Neural progenitor cell (in vitro differentiated cells): ENCODE measurements around the gene RASIP1. TPM values are rescaled to one million over a fixed set of nuclear protein-coding genes. Genes with fewer than 3 reads are reported as not detected.
A peak's percentile ranks its signal among the peaks of the same experiment; 100 is the strongest.

Experiments used
- DNase-seq: peaks from one replicate; pipeline ENCODE4 v3.0.0-alpha.2; 2016; ENCODE audit warnings: low spot score
- H2AFZ ChIP-seq: fragments of 200-600 bp; sonication (generic); replicated peaks from 2 replicates; pipeline ENCODE4 v1.6.1; 2016; ENCODE audit warnings: antibody characterized with exemption
- H3F3A ChIP-seq: fragments of 200-600 bp; sonication (generic); 2 replicates; pipeline ENCODE4 v1.6.1; 2016; ENCODE audit warnings: antibody characterized with exemption, low read depth
- H3K27ac ChIP-seq: fragments of 200-600 bp; sonication (generic); 2 replicates; pipeline ENCODE4 v1.5.1; 2016; ENCODE audit warnings: mild to moderate bottlenecking
- H3K27me3 ChIP-seq: fragments of 200-600 bp; sonication (generic); 2 replicates; pipeline ENCODE4 v1.6.1; 2016; ENCODE audit warnings: mild to moderate bottlenecking, moderate library complexity
- H3K36me3 ChIP-seq: fragments of 200-600 bp; sonication (generic); 2 replicates; pipeline ENCODE4 v1.5.1; 2016
- H3K4me1 ChIP-seq: fragments of 200-600 bp; sonication (generic); 2 replicates; pipeline ENCODE4 v1.6.1; 2016; ENCODE audit warnings: mixed run types
- H3K4me2 ChIP-seq: fragments of 200-600 bp; sonication (generic); 2 replicates; pipeline ENCODE4 v1.6.1; 2016
- H3K4me3 ChIP-seq: fragments of 200-600 bp; sonication (generic); 2 replicates; pipeline ENCODE4 v1.5.1; 2016
- H3K79me2 ChIP-seq: fragments of 200-600 bp; sonication (generic); 2 replicates; pipeline ENCODE4 v1.6.1; 2016; ENCODE audit warnings: low read depth
- H3K9ac ChIP-seq: fragments of 200-600 bp; sonication (generic); 2 replicates; pipeline ENCODE4 v1.6.1; 2016
- H3K9me3 ChIP-seq: fragments of 200-600 bp; sonication (generic); 2 replicates; pipeline ENCODE4 v1.5.1; 2016; ENCODE audit warnings: low read depth
- H4K20me1 ChIP-seq: fragments of 200-600 bp; sonication (generic); 2 replicates; pipeline ENCODE4 v1.6.1; 2016; ENCODE audit warnings: low read depth
- H3K27ac Mint-ChIP-seq: 3 replicates; pipeline ENCODE4 v1.8.0; 2021; ENCODE audit warnings: mixed read lengths
- H3K27me3 Mint-ChIP-seq: 2 replicates; pipeline ENCODE4 v1.8.0; 2022; ENCODE audit warnings: low read depth, mild to moderate bottlenecking, inconsistent platforms, moderate library complexity, mixed read lengths; ENCODE audit not compliant: insufficient read depth
- H3K36me3 Mint-ChIP-seq: 3 replicates; pipeline ENCODE4 v1.8.0; 2021; ENCODE audit warnings: mixed read lengths
- H3K4me1 Mint-ChIP-seq: 3 replicates; pipeline ENCODE4 v1.8.0; 2021; ENCODE audit warnings: mixed read lengths
- H3K4me3 Mint-ChIP-seq: 3 replicates; pipeline ENCODE4 v1.8.0; 2021; ENCODE audit warnings: mild to moderate bottlenecking, moderate library complexity, mixed read lengths
- H3K9me3 Mint-ChIP-seq: 3 replicates; pipeline ENCODE4 v1.8.0; 2020; ENCODE audit warnings: mixed read lengths
- CTCF ChIP-seq: fragments of 200-600 bp; sonication (generic); IDR thresholded peaks from 2 replicates; pipeline ENCODE4 v1.5.1; 2017; ENCODE audit warnings: antibody characterized with exemption, mild to moderate bottlenecking
- EZH2 ChIP-seq: fragments of 200-600 bp; sonication (generic); IDR thresholded peaks from 2 replicates; pipeline ENCODE4 v1.6.1; 2017; ENCODE audit warnings: antibody characterized with exemption, mild to moderate bottlenecking, moderate library complexity
- EZH2phosphoT487 ChIP-seq: fragments of 200-600 bp; sonication (generic); IDR thresholded peaks from 2 replicates; pipeline ENCODE4 v1.6.1; 2017; ENCODE audit warnings: antibody characterized with exemption
- total RNA-seq: library from RNA; depleted of rRNA; stranded (reverse); fragments of >200 nt; gene quantifications from 2 replicates; pipeline ENCODE4 v1.2.3, GENCODE V29; 2015; ENCODE audit warnings: low replicate concordance

RASIP1 gene
- total RNA-seq, 1 donor from 2014 or later: 0.86 TPM

DNA sequence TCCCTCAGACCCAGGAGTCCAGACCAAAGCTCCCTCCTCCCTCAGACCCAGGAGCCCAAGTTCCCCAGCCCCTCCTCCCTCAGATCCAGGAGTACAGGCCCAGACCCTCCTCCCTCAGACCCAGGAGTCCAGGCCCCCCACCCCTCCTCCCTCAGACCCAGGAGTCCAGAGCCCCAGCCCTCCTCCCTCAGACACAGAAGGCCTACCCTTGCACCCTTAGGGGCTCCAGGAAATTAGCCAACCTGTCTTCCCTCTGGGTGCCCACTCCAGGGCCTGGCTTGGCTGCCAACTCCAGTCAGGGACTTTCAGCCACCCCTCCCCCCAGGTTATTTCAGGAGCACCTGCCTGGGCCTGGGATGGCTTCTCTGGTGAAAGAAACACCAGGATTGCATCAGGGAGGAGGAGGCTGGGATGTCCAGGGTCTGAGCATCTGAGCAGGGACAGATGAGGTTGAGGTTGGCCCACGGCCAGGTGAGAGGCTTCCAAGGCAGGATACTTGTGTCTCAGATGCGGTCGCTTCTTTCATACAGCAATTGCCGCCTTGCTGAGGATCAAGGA lies 14.8 kb upstream of the RASIP1 start, which contains the start of gene FGF21:
TSS of gene FGF21 (plus strand) at position 441 of the 558 bp plus-strand sequence. CDS start 713 bp downstream, outside the sequence.
- Mint-ChIP-seq H3K9me3 (peaks cover 1% of the 10 kb centered on the region), H3K36me3 (peaks cover 4% of the 10 kb centered on the region), H3K4me1 (peaks cover 21% of the 10 kb centered on the region), H3K4me3 (peak within 1 kb of the TSS; percentile 71), H3K27me3 (peaks cover 34% of the 10 kb centered on the region), H3K27ac (no peak within 1 kb of the TSS)
- Histone ChIP-seq H3K36me3 (no peaks in the 10 kb centered on the region), H3K79me2 (peaks cover 17% of the 10 kb centered on the region), H3K9me3 (no peaks in the 10 kb centered on the region), H3K4me2 (no peak within 1 kb of the TSS), H3K4me3 (no peak within 1 kb of the TSS), H4K20me1 (no peaks in the 10 kb centered on the region), H3K9ac (no peak within 1 kb of the TSS), H3K27me3 (peaks cover 11% of the 10 kb centered on the region), H3K27ac (no peak within 1 kb of the TSS), H2AFZ (no peak within 1 kb of the TSS), H3K4me1 (no peaks in the 10 kb centered on the region), H3F3A (peaks cover 13% of the 10 kb centered on the region)
- TF ChIP-seq EZH2: no peak
- no peak for TF ChIP-seq EZH2phosphoT487
- TF ChIP-seq CTCF: no peak
- no peak for DNase-seq

- H3F3A ChIP-seq: peaks cover 21% of the 10 kb centered on the region
- H3K4me2 ChIP-seq: peak within 1 kb of the TSS; percentile 96
- Mint-ChIP-seq H3K27ac (peak within 1 kb of the TSS; percentile 78), H3K27me3 (peaks cover 31% of the 10 kb centered on the region), H3K4me3 (peak within 1 kb of the TSS; percentile 83), H3K9me3 (peaks cover 1% of the 10 kb centered on the region), H3K36me3 (peaks cover 4% of the 10 kb centered on the region), H3K4me1 (peaks cover 23% of the 10 kb centered on the region)
- no peaks in the 10 kb centered on the region for H4K20me1 ChIP-seq
- no peaks in the 10 kb centered on the region for H3K9me3 ChIP-seq
- H3K27me3 ChIP-seq: peaks cover 11% of the 10 kb centered on the region
- peak within 1 kb of the TSS; percentile 87 for H3K4me3 ChIP-seq
- peaks cover 17% of the 10 kb centered on the region for H3K79me2 ChIP-seq
- TF ChIP-seq CTCF (peak; percentile 44), EZH2phosphoT487 (no peak), EZH2 (peak; percentile 21)
- peak within 1 kb of the TSS; percentile 93 for H2AFZ ChIP-seq
- H3K36me3 ChIP-seq: no peaks in the 10 kb centered on the region
- no peaks in the 10 kb centered on the region for H3K4me1 ChIP-seq
- peak; percentile 89 for DNase-seq
- no peak within 1 kb of the TSS for H3K9ac ChIP-seq
- H3K27ac ChIP-seq: no peak within 1 kb of the TSS
Measured at GRCh38 chr19:48752496-48753365, 12.3 kb upstream of the RASIP1 start, which contains the start of gene FUT1. FUT1 (minus strand) TSS chr19:48752641; CDS start chr19:48751281, 1,360 bp downstream.

DNA sequence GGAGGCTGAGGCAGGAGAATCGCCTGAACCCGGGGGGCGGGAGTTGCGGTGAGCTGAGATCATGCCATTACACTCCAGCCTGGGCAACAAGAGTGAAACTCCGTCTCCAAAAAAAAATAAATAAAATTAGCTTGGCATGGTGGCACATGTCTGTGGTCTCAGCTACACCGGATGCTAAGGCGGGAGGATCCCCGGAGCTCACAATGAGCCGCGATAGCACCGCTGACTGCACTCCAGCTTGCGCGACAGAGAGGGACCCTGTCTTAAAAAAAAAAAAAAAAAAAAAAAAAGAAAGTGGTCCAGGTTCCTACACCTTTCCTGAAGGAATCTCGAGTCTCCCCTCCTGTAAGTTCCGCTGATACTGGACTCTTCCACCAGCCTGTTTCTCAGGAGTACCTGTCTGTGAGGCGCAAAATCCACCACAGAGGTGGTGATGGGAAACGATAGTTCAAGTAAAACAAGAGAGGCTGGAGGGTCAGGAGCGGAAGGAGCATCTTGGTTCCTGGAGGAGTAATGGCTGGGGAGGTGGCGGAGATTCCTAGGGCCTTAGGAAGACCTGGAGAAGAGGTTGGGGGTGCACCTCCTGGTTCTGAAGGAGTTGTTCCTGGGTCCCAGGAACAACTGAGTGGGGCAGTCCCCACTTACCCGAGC lies 11.6 kb upstream of the RASIP1 start:
- H3K9ac ChIP-seq: no peak overlapping the region
- H3K4me1 ChIP-seq: no peaks in the 10 kb centered on the region
- peaks cover 25% of the 10 kb centered on the region for H3K4me1 Mint-ChIP-seq
- H3K36me3 ChIP-seq: no peaks in the 10 kb centered on the region
- no peak overlapping the region for H3K27ac ChIP-seq
- peaks cover 4% of the 10 kb centered on the region for H3K36me3 Mint-ChIP-seq
- peaks cover 17% of the 10 kb centered on the region for H3K79me2 ChIP-seq
- no peak overlapping the region for H3K27ac Mint-ChIP-seq
- peak overlapping the region; percentile 83 for H3K4me3 Mint-ChIP-seq
- peaks cover 11% of the 10 kb centered on the region for H3K27me3 ChIP-seq
- H4K20me1 ChIP-seq: no peaks in the 10 kb centered on the region
- no peaks in the 10 kb centered on the region for H3K9me3 ChIP-seq
- H3K4me3 ChIP-seq: peak overlapping the region; percentile 87
- H3K4me2 ChIP-seq: peak overlapping the region; percentile 96
- DNase-seq: peak; percentile 46
- peaks cover 21% of the 10 kb centered on the region for H3F3A ChIP-seq
- H3K27me3 Mint-ChIP-seq: peaks cover 35% of the 10 kb centered on the region
- peak overlapping the region; percentile 93 for H2AFZ ChIP-seq
- H3K9me3 Mint-ChIP-seq: peaks cover 1% of the 10 kb centered on the region
- TF ChIP-seq EZH2 (no peak), EZH2phosphoT487 (no peak), CTCF (no peak)
